Inflammatory macrophage treated with lipopolysaccharide for 1 hour (primary cell): ENCODE measurements around the gene SPNS2.

Source experiments
- DNase-seq, 2 donors: peaks; one replicate each; pipeline ENCODE4 v3.0.0-alpha.2; 2020 to 2022

The SPNS2 gene

DNA sequence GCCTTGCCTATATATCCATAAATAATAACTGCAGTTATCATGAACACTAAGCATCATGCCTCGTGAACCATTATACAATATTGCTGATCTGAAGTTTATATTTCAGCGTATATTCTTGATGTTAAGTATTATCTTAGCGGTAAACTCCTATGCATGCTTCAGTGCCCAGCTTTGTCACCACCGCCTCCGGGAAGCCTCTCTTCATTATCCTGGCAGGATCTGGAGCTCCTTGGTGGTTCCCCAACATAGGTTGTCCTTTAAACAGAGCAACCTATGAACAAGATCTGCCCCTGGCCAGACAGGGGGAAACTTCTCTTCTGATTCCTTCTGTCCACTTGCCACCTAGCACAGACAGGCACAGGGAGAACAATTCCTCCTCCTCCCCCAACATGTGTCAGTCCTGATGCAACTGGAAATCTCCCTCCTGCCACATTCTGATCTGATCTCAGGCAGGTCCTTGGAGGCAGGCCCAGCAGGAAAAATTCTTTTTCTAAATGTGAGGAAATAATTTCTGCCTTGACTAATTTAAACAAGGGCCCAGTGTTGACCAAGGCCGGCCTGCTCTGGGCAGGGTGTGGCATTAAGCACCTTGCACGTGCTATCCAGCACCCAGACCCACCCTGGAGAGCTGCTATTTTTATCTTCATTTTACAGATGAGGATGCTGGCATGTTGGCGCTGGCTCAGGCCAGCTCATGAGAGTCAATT, 22.4 kb downstream of the SPNS2 start:
- no peak for DNase-seq

DNA sequence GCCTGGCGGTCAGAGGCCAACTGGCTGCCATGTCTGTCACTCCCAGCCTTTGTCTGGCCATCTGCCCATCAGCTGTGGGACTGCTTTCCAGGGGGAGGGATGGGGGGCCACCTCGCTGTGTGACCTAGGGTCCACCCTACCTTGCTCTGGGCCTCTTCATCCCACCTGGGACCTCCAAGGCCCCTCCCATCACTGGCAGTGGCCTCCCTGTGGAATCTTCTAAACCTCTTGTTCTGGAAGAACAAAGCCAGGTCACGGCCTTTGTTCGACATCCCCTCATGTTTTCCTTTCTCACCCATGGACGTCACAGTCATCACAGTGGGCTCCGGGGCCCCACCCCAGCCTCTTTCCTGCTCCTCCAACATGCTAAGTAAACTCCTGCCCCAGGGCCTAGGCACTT, 24.0 kb downstream of the SPNS2 start:
- no peak for DNase-seq

DNA sequence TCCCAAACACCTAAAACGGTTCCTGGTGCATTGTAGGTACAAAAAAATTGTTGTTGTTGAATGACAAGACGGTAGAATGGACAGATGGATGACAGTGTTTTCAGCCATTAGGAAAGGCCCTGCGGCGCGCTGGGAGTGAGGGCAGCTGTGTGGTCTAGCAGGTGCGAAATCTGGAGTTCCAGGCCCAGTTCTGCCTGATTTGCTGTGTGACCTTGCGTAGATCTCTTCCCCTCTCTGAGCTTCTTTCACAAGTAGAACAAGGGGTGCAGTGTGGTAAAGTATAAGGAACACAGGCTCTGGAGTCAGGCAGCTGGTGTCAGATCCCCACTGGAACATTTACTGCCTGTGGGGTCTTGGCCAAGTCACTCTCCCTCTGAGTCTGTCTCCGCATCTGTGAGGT, 25.3 kb downstream of the SPNS2 start:
- DNase-seq: no peak

DNA sequence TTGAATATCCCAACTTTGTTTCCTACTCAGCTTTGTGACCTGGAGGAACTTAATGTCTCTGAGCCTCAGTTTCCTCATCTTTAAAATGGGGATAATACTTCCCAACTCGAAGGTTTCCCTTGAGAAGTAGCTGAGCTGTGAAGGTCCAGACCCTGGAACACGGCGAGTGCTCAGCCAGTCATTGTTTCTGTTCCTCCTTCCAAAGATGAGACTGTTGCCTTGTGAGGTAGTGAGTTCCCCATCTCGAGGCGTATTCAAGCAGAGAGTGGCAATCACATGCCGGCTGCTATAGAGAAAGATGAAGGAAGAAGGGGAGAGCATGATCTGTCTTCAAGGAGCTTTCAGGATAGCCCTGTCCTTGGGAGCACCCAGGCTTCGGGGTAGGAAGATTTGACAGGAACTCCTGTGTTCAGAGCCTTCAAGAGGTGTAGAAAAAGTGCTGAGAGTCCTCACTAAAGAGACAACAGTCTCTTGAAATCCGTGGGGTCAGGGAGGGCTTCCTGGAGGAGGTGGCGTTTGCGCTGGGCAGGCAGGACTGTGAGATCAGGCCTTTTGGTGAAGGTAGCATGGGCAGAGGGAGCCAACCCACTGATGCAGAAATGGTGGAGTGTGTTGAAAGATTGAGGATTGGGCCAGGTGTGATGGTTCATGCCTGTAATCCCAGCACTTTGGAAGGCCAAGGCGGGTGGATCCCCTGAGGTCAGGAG, 27.2 kb downstream of the SPNS2 start:
- DNase-seq: peak; percentile 13 to 35

DNA sequence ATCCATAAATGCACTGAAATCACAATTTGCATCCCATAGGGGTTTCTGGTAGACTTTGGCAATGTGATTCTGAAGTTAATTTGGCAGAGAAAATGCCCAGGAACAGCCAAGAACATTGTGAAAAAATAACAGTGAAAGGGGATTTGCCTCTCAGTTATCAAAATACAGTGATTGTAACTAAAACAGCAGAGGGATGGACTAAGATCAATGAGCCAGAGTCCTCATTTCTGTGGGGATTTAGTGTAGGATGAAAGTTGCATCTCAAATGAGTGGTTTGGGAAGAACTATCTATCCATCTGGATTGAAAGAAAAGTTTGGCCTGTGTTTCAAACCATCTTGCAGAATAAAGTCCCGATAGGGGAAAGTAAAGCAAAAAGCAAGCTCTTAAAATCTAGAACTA, 28.5 kb downstream of the SPNS2 start:
- no peak for DNase-seq

DNA sequence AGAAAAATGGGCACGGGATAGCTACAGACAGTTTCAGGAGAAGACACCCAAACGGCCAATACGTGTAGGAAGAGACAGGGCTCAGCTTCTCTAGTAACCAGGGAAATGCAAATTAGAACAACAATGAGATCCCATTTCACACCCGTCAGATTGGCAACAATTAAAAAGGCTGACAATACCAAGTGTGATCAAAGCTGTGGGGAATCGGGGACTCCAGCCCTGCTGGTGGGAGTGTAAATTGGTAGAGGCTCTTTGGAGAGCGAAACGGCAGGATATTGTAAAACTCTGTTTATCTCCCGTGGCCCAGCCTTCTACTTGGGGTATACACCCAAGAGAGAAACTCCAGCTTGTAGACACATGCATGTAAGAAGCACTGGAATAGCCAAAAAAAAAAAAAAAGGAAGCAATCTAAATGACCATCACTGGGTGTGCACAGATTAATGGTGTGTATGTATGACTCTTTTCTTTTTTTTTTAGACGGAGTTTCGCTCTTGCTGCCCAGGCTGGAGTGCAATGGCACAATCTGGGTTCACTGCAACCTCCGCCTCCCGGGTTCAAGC, 29.0 kb downstream of the SPNS2 start:
- no peak for DNase-seq

DNA sequence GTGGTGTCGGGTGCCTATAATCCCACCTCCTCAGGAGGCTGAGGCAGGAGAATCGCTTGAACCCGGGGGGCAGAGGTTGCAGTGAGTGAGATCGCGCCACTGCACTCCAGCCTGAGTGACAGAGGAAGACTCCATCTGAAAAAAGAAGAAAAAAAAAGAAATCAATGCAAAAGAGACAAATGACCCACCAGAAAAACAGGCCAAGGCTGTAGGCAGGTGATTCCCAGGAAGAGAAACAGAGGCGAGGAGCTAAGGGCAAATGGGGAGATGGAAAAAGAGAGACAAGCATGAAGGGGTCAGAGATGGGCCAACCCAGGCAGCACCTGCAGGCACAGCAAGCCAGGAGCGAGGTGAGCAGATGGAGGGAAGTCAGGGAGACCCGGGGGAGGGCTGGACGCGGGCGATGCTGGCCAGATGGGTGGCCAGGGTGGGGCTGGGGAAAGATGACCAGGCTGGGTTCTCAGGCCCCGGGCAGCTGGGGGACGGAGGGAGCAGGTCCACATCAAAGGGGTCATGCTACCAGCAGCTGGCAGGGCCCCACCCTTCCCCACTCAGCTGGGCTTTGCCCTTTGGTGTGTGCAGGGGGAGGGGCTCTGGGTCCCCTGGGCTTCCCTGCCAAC, 31.0 kb downstream of the SPNS2 start:
- no peak for DNase-seq

DNA sequence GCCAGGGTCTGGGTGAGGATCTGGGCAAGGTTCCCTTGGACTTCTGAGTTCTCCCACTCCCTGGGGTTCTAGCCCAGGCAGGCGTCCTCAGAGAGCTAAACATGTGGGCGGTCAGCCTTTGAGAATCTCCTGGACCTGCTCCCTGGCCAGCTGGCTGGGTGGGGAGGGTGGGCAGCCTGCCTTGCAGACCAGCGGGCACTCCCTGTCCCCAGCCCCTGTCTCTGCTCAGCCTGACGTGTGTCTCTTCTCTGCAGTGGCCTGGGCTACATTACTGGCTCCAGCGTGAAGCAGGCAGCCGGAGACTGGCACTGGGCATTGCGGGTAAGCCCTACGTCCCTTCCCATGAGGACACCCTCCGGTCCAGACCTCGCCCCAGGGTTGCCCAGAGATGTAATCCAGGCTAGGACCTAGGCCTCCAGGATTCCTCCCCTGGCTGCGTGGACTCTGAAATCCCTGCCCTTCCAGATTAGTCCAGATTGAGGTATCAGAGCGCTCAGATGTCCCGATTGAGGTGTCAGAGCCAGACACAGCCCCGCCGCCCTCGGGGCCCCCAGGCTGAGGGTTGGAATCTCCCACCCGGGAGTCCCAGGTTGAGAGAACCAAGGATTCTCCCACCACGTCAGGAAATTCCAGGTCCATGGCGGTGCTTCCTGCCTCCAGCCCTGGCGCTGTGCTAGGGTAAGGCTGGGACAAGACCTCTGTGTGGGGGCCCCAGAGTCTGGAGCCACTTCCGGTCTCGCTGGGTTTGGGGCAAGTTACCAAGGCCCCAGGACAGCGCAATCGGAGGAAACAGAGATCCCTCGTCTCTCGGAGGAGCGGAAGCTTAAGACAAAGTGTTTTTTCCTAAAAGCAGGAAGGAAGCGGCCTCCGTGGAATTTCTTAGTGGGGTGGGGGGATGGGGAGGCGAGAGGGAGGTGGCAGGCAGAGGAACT, 32.4 kb downstream of the SPNS2 start:
- DNase-seq: no peak

DNA sequence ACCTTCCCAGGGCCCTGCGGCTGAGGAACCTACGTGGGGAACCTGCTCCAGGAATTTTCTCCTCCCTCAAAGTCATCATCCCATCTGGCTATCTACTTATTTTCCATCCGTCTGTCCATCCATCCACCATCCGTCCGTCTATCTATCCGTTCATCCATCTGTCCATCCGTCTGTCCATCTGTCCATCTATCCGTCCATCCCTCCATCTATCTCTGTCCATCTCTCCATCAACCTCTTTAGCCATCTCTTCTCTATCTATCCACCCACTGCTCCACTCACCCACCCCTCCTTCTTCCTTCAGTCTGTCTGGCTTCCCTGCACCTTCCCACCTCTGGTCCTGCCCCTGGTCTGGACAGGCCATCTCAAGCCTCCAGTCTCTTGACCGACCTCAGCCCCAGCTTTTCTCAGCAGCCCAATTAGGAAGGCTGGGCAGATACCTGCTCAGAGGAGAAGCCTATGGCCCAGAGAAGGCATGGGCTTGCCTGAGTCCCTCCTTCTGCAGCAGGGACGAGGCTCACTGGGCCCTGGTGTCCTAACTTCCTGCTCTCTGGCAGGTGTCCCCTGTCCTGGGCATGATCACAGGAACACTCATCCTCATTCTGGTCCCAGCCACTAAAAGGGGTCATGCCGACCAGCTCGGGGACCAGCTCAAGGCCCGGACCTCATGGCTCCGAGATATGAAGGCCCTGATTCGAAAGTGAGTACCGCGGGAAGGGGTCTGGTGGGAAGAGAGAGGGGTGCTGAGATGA, 33.5 kb downstream of the SPNS2 start:
- DNase-seq: no peak

DNA sequence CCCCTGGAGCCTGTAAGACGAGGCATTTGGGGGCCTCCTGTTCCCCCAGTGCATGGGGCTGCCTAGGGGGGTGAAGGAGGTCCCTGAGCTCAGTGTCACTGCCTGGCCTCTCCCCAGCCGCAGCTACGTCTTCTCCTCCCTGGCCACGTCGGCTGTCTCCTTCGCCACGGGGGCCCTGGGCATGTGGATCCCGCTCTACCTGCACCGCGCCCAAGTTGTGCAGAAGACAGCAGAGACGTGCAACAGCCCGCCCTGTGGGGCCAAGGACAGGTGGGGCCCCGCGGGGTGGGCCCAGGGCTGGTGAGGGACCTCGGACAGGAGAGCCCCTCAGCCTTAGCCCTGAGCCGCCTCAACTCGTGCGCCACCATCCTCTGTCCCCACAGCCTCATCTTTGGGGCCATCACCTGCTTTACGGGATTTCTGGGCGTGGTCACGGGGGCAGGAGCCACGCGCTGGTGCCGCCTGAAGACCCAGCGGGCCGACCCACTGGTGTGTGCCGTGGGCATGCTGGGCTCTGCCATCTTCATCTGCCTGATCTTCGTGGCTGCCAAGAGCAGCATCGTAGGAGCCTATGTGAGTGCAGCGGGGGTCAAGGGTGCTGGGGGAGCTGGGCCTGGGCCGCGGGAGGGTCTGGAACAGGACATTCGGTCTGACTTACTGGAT, 34.3 kb downstream of the SPNS2 start:
- DNase-seq: no peak

DNA sequence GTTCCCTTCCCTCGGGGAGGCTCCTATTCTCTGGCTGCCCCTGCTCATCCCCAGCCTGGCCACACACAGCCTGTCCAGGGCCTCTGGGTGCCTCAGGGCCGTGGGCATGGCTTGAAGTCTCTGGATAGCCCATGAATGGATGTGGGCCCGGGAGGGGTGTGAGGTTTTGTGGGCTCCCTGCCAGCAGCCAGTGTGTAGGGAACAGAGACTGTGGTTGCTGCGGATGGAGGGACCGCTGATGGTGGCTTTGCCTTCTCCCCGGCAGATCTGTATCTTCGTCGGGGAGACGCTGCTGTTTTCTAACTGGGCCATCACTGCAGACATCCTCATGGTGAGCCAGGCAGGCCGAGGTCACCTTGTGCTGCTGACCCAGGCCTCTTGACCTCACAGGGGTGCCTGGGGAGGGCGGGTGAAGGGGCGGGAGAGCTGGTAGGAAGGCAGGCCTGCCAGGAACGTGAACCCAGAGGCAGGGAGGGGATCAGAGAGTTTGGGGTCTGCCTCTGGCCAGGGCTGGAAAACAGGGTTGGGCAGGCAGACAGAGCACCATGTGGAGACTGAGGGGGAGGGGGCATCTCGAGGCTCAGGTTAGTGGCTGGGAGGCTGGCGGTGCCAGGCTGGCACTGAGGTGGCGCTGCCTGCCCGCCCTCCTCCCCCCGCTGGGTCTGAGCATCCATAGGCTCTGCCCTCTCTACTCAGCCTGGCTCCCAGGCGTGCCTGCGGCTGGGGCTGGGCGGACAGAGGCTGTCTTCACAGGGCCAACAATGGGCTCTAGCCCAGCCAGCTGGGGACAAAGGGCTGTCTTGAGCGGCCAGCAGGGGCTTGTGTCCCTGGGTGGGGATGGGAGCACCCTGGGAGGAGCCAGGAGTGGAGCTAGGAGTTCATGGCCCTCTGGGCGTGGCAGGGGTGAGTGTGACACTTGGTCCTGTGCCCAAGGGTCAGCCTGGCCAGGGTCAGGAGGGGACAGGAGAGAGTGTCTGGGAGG, 35.1 kb downstream of the SPNS2 start:
- no peak for DNase-seq

DNA sequence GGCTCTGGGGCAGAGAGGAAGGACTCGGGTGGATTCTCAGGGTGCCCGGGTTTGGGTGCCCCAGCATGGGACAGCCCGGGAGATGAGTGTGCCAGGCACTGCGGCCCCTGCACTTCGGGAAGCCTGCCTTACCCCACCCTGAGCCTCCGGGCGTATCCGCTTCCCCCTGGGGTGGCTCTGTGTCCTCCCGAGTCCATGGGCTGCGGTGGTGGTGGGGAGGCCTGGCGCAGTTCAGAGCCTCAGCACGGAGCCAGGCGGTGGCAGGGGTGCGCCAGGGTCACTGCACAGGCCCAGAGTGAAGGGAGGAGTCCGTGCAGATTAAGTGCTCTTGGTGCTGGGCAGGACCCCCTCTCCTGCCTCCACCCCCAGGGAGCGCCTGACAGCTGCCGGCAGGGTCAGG, 35.8 kb downstream of the SPNS2 start:
- DNase-seq: no peak

DNA sequence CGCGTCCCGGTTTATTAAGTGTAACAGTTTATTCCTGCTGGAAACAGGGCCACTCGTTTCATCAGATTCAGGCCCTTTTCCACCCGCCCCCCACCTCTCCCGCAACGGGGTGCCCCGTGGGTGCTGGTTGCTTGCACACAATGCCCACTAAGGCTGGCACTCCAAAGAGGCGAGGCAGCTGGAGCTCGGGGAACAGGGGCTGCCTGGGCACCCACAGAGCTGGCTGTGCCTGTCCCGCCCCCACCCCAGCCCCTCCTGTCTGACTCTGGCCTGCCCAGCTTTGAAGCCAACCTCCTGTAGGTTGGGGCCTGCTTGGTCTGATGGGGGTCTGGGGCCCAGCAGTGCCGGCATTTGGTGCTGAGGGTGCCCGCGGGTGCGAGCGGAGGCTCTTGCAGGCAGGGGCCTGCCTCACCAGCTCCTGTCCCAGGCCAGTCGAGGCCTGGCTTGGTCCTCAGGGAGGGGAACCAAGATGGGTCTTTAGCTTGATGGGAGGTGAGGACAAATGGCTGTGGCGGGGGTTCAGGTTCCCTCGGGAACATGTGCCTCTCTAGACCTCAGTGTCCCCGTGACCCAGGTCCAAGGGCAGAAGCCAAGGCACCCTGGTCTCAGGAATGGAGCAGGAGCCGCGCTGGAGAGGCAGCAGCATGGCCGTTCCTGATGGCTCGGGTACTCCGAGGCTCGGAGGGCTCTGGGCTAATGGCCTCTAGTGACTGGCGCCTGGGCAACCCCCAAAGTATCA, 36.4 kb downstream of the SPNS2 start:
- DNase-seq: no peak

DNA sequence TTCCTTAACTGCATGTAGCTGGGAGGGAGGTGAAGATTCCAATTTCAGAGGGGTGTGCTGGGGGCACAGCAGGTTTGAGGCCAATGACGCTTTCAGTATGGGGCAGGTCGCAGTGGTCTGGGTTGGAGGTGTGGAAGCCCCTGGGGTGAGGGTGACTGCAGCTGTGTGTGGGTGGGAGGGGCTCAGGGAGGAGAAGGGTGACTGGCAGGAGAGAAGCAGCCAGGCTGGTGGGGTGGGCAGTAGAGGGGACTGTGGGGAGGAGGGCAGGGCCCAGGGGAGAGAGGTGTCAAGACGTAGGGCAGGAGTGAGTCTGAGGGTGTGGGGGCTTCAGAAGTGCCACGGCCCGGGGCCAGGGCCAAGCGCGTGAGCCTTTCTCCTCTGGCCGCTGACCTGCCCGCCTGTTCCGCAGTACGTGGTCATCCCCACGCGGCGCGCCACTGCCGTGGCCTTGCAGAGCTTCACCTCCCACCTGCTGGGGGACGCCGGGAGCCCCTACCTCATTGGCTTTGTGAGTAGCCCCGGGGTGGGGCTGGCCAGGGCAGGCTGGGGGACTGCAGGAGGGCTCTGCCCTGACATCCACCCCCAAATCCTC, 37.1 kb downstream of the SPNS2 start:
- no peak for DNase-seq

DNA sequence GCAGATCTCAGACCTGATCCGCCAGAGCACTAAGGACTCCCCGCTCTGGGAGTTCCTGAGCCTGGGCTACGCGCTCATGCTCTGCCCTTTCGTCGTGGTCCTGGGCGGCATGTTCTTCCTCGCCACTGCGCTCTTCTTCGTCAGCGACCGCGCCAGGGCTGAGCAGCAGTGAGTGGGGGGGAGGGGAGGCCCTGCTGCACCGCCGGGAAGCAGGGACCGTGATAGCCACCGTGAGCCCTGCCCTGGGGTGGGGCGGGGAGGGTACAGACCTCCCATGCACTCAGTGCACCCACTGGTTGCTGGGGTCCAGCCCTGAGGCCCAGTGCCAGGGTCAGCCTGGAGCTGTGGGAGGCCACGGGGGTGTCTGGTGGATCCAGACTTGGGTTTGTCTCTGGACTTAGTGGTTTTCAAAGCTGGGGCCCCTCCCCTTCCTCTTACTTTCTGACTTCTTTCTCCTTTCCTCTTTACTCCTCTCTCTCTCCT, 37.6 kb downstream of the SPNS2 start:
- no peak for DNase-seq

DNA sequence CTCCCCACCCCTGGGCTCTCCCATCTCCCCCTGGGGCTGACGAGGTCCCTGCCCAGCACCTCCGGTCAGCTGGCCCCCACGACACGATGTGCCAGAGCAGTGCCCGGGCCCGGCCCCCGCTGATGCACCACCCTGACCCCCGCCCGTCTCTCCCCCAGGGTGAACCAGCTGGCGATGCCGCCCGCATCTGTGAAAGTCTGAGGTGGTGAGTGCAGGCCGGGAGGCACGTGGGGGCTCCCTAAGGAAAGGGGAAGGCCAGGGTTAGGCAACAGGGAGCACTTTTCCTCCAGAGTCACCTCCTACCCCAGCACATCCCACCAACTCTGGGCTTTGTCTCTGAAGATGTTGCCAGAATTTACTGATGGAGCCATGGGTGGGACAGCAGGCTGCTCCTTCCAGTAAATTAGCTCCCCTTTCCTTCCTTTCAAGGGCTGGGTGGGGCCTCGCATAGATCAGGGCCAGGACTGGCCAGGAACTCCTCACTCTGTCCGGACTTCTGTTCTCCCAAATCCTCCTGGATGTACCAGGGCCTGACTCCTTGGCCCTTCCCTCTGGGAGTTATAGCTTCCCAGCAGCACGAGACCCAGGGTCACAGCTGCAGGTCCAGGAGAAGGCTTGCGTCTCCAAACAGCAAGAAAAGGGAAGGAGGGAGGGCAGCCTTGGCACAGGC, 38.2 kb downstream of the SPNS2 start:
- DNase-seq: peak; percentile 42 to 49

DNA sequence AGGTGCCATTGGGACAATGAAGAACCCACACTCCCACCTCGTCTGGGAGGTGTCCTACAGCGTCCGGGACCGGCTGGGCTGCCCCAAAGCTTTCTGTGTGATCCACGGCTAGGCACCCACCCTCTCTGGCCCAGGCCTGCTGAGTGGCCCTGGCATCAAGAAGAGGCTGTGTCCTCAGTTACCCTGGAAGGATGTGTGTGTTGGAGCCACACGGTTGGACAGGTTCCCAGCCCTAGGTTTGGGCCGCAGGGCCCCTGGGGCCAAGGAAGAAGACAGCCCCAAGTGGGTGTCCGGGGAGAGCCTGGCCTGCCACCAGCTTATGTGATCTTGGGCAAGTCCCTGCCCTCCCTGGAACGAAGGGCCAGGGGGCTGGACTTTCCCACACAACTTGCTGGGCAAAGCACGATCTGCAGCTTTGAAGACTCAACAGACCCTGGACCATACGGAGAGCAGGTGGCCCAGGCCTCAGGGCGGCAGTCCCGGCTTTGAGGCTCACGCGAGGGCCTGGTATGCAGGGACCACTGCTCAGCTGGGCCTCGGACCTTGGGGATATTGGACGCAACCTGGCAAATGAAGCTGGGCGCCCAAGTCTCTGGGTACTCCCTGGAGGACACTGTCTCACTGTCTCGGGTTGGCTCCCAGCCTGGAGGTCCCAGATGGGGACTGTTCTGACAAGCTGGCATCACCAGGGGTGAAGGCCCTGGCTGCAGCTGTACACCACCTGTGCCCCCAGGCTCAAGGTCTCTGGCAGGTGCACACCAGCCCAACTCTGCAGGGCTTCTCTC, 39.0 kb downstream of the SPNS2 start:
- DNase-seq: no peak
